HEK293T (cell line): ENCODE results near the gene CTIF.

Source experiments
- CTCF ChIA-PET: fragments of 350-600 bp; formaldehyde crosslinking; extraction: SDS; loops from one replicate; lab custom pipeline; 2021; ENCODE audit warnings: antibody characterized with exemption, inconsistent platforms; lab: Yijun Ruan, JAX
- POLR2A ChIA-PET: fragments of 350-600 bp; formaldehyde crosslinking; extraction: SDS; loops from one replicate; lab custom pipeline; 2020; ENCODE audit warnings: antibody characterized with exemption, inconsistent platforms; lab: Yijun Ruan, JAX
- DNase-seq: peaks from one replicate; pipeline ENCODE4 v3.0.0; 2012; ENCODE audit warnings: mixed read lengths; ENCODE audit errors: extremely low spot score
- ARNT ChIP-seq: fragments of 450-650 bp; IDR thresholded peaks from 2 replicates; pipeline ENCODE4 v1.6.1; 2017; ENCODE audit warnings: mild to moderate bottlenecking
- BHLHE40 ChIP-seq: fragments of 450-650 bp; IDR thresholded peaks from 2 replicates; pipeline ENCODE4 v1.6.1; 2016; ENCODE audit warnings: mild to moderate bottlenecking, moderate library complexity, borderline replicate concordance
- CTBP1 ChIP-seq: fragments of 450-650 bp; IDR thresholded peaks from 2 replicates; pipeline ENCODE4 v1.6.1; 2016; ENCODE audit warnings: borderline replicate concordance
- ELF4 ChIP-seq: fragments of 450-650 bp; IDR thresholded peaks from 2 replicates; pipeline ENCODE4 v1.6.1; 2017; ENCODE audit warnings: antibody characterized with exemption
- FOXA1 ChIP-seq: fragments of 450-650 bp; IDR thresholded peaks from 2 replicates; pipeline ENCODE4 v1.6.1; 2016; ENCODE audit warnings: mild to moderate bottlenecking
- FOXK2 ChIP-seq: fragments of 450-650 bp; IDR thresholded peaks from 2 replicates; pipeline ENCODE4 v1.6.1; 2016; ENCODE audit warnings: mild to moderate bottlenecking
- FOXM1 ChIP-seq: fragments of 450-650 bp; IDR thresholded peaks from 2 replicates; pipeline ENCODE4 v1.6.1; 2017; ENCODE audit warnings: mild to moderate bottlenecking, borderline replicate concordance
- HDGF ChIP-seq: fragments of 450-650 bp; IDR thresholded peaks from 2 replicates; pipeline ENCODE4 v1.6.1; 2017; ENCODE audit warnings: antibody characterized with exemption, borderline replicate concordance
- L3MBTL2 ChIP-seq: fragments of 450-650 bp; conservative IDR thresholded peaks from 2 replicates; pipeline ENCODE4 v1.6.1; 2016; ENCODE audit warnings: mild to moderate bottlenecking
- LEF1 ChIP-seq: fragments of 450-650 bp; IDR thresholded peaks from 2 replicates; pipeline ENCODE4 v1.6.1; 2017; ENCODE audit warnings: mild to moderate bottlenecking, borderline replicate concordance
- NFRKB ChIP-seq: fragments of 450-650 bp; IDR thresholded peaks from 2 replicates; pipeline ENCODE4 v1.6.1; 2016; ENCODE audit warnings: mild to moderate bottlenecking, moderate library complexity
- SP1 ChIP-seq: fragments of 450-650 bp; IDR thresholded peaks from 2 replicates; pipeline ENCODE4 v1.6.1; 2017
- SUZ12 ChIP-seq: fragments of 450-650 bp; IDR thresholded peaks from 2 replicates; pipeline ENCODE4 v1.6.1; 2016; ENCODE audit warnings: mild to moderate bottlenecking
- TARDBP ChIP-seq: fragments of 450-650 bp; IDR thresholded peaks from 2 replicates; pipeline ENCODE4 v1.6.1; 2016
- ZNF384 ChIP-seq: fragments of 450-650 bp; IDR thresholded peaks from 2 replicates; pipeline ENCODE4 v1.6.1; 2016
- TF ChIP-seq, protein P1 (sequence below): fragments of 450-650 bp; IDR thresholded peaks from 2 replicates; pipeline ENCODE4 v1.6.1; 2016

The CTIF gene

DNA sequence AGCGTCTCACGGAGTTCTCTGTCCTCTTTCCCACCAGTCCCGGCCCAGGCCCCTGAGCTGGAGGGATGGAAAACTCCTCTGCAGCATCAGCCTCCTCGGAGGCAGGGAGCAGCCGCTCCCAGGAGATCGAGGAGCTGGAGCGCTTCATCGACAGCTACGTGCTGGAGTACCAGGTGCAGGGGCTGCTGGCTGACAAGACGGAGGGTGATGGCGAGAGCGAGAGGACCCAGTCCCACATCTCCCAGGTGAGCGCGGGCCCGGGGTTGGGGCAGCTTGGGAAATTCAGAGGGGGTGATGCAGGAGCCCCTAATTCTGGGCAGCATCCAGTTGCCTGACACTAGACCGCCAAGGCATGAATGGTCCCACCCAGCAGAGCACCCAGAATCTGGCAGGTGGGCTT is 80.7 kb downstream of the CTIF start:
- no peak for DNase-seq
- ChIA-PET POLR2A (no interaction called here), CTCF (no interaction called here)
- TF ChIP-seq TARDBP = no peak
- TF ChIP-seq ZNF384 = no peak
- TF ChIP-seq L3MBTL2 = no peak

DNA sequence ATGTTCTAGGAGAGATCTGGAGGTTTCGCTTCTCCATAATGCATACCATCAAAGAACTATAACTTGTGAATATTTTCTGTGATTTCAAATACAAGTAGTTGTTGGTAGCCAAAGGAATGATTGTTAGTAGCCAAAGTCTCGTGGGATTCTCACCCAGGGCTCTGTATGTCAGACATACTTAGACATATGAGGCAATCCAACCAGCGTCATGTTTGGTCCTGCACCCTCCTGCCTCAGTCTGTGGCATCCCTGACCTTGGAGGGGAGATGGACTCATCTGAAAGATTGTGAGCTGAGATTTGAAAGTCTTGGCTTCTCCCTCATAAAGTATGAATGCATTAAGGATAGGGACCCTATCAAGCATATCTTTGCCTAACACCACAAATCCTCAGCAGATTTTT is 81.2 kb downstream of the CTIF start:
- TF ChIP-seq BHLHE40 (no peak), ELF4 (no peak), ZNF384 (no peak), SUZ12 (no peak), FOXK2 (no peak), L3MBTL2 (no peak), LEF1 (no peak), HDGF (no peak), CTBP1 (no peak)
- CTCF ChIA-PET = no interaction called here
- no peak for DNase-seq
- POLR2A ChIA-PET = no interaction called here

DNA sequence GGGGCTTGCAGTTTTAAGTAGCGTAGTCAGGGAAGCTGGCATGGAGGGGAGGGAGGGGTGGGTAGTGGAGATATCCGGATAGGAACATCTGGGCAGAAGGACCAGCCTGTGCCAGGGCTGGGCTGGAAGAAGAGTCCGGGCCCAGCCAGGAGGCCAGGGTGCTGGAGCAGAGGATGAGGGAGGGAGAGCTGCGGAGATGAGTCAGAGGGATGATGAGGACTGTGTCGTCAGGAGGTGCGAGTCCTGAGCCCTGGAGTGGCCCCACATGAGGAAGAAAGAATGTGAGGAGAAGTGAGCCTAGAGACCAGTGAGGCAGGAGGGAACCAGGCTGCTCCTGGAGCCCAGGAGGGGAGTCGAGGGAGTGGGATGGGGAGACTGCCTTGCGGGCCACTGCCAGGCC is 82.4 kb downstream of the CTIF start:
- TF ChIP-seq NFRKB (no peak), ARNT (no peak), L3MBTL2 (no peak), FOXK2 (no peak), LEF1 (no peak), BHLHE40 (no peak), SUZ12 (no peak), SP1 (no peak), CTBP1 (no peak), HDGF (no peak)
- no peak for DNase-seq
- ChIA-PET POLR2A (no interaction called here), CTCF (interaction anchor here (0.6 kb wide), 1 partner anchor 478 kb away, joined by 3 read pairs; no protein-coding TSS in a partner anchor)

DNA sequence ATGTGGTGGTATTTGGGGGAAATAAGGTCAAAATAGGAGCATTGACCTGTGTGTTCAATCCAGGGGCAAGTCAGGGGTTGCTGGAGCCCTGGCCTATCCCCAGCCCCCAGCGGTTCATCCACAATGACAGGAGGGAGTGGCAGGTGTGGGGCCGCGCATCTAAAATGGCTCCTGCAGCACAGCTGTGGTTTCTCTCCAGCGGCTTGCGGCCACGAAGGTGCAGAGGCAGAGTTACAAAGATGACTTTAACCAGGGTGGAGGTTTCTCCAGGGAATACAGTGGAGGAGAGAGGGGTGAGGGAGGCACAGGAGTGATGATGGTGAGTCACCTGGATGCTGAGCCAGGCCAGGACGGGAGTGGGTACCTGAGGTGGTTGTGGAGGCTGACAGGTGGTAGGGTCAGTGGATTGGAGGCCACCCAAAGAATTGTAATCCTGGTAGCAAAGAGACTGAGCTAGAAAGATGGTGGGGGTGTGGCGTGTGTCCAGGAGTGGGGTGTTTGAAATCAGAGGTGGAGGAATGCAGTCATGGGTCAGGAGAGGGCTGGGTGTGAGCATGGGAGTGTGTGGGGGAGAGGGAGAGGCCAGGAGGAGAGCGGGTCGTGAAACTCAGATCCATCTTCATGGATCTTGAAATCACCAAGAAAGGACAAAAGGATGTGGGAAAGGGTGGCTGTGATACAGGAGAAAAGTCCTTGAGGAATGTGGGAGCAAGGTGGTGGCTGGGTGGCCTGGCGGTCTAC is 83.2 kb downstream of the CTIF start:
- ChIA-PET CTCF (no interaction called here), POLR2A (no interaction called here)
- DNase-seq = no peak
- TF ChIP-seq SP1 (no peak), L3MBTL2 (no peak), ELF4 (no peak), BHLHE40 (no peak), HDGF (no peak), FOXK2 (no peak), TARDBP (no peak), SUZ12 (no peak), ARNT (no peak), ZNF384 (no peak), FOXM1 (no peak), CTBP1 (no peak), FOXA1 (no peak)
- TF ChIP-seq, protein P1, sequence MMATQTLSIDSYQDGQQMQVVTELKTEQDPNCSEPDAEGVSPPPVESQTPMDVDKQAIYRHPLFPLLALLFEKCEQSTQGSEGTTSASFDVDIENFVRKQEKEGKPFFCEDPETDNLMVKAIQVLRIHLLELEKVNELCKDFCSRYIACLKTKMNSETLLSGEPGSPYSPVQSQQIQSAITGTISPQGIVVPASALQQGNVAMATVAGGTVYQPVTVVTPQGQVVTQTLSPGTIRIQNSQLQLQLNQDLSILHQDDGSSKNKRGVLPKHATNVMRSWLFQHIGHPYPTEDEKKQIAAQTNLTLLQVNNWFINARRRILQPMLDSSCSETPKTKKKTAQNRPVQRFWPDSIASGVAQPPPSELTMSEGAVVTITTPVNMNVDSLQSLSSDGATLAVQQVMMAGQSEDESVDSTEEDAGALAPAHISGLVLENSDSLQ = no peak

DNA sequence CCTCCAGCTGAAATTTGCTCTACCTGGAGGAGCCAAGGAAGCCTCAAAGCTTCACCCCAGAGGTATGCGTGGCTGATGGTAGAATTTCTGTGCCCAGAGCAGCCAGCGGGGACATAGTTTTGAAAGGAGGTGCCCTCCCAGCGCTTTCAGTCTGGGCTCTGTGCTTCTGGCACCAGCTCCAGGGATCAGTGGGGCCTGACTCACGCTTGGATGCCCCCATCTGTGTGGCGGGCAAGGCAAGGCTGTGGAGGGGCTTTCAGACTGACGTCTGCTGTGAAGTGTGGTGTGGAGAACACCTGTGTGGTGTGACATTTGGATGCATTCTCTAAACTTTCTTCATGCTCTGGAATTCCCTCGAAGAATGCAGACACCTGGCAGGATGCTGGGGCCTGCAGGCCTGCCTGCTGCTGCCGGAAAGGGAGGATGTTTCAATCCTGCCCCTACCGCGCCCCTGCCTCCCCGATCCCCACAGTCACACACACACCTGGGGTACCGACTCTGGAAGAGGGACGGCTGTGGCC is 84.1 kb downstream of the CTIF start:
- DNase-seq = no peak
- ChIA-PET CTCF (no interaction called here), POLR2A (no interaction called here)
- TF ChIP-seq TARDBP = no peak
- no peak for TF ChIP-seq L3MBTL2
- no peak for TF ChIP-seq HDGF
- no peak for TF ChIP-seq ARNT
- no peak for TF ChIP-seq FOXM1
- TF ChIP-seq, protein P1 = no peak
- TF ChIP-seq FOXA1 = no peak
- TF ChIP-seq ELF4 = no peak
- no peak for TF ChIP-seq FOXK2
- no peak for TF ChIP-seq SUZ12
- TF ChIP-seq SP1 = no peak
- TF ChIP-seq BHLHE40 = no peak
- no peak for TF ChIP-seq ZNF384
- TF ChIP-seq LEF1 = no peak
- no peak for TF ChIP-seq NFRKB
- TF ChIP-seq CTBP1 = no peak

DNA sequence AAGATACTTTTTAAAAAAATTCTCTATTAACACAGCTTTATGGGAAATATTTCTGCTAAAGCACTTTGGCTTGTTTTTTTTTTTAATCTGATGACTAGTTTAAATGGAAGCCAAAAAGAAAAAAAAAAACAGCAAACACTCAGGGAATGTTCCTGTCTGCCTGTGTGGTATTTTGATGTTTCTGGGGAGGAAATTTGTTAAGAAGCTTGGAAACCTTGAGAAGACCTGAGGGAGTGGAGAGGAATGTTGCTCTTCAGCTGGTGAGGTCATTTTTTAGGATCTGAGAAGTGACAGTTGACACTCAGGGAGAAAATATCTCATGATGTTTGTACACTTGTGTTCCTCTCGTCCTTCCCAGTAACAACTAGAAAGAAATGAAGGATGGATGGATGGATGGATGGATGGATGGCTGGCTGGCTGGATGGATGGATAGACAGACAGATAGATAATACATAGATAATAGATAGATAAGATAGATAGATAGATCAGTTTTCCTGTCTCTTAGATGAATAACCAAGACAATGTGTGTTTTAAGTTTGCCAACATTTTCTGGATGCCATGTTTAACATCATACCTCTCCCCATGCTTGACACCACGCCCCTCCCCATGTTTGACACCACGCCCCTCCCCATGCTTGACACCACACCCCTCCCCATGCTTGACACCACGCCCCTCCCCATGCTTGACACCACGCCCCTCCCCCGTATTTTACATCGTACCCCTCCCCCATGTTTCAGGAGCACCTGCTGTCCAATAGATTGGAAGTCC is 84.8 kb downstream of the CTIF start:
- POLR2A ChIA-PET = no interaction called here
- TF ChIP-seq BHLHE40 (no peak), NFRKB (no peak), CTBP1 (no peak), L3MBTL2 (no peak), FOXM1 (no peak), ELF4 (no peak), FOXA1 (no peak)
- TF ChIP-seq, protein P1 = no peak
- DNase-seq = no peak
- CTCF ChIA-PET = no interaction called here
